ENCODE data around the gene FRMD4A.

The FRMD4A gene

DNA sequence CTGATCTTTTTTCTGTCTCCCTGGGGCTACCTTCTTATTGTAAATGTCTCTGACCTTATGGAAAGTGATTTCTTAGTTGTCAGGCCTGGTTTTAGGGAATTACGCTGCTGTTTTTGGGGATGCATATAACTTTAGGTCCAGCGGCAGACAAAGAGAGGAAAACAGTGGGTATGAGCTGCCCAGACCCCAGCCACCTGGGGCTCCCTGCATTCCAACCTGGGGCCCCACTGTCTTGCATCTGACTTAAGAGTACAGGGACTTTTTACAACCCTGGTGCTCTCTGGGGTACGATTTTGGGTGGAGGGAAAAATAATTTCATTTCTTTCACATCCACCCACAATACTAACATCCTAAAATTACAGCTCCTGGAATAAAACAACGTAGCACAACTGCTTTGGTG, 624.5 kb downstream of the FRMD4A start:
- H3K9me3 Mint-ChIP-seq = no peaks in the 10 kb centered on the region
- no peaks in the 10 kb centered on the region for H3K36me3 Mint-ChIP-seq (ENCODE audit: low read depth)
- H3K4me3 Mint-ChIP-seq = no peak overlapping the region
- H3K27me3 Mint-ChIP-seq (ENCODE audit: low read depth) = peaks cover 36% of the 10 kb centered on the region
- H3K4me1 Mint-ChIP-seq (ENCODE audit: low read depth) = peaks cover 6% of the 10 kb centered on the region
- H3K27ac Mint-ChIP-seq = no peak overlapping the region
- no peak for DNase-seq (ENCODE audit: low spot score)

- Mint-ChIP-seq H3K9me3 (no peaks in the 10 kb centered on the region), H3K4me1 (ENCODE audit: low read depth) (peaks cover 6% of the 10 kb centered on the region), H3K4me3 (no peak overlapping the region), H3K27ac (no peak overlapping the region), H3K27me3 (ENCODE audit: low read depth) (peaks cover 36% of the 10 kb centered on the region), H3K36me3 (ENCODE audit: low read depth) (no peaks in the 10 kb centered on the region)
- DNase-seq (ENCODE audit: low spot score) = no peak
Measured at GRCh38 chr10:13705526-13706174, 625.1 kb downstream of the FRMD4A start.

- Mint-ChIP-seq H3K27me3 (ENCODE audit: low read depth) (peaks cover 36% of the 10 kb centered on the region), H3K9me3 (no peaks in the 10 kb centered on the region), H3K4me1 (ENCODE audit: low read depth) (peaks cover 6% of the 10 kb centered on the region), H3K27ac (no peak overlapping the region), H3K36me3 (ENCODE audit: low read depth) (no peaks in the 10 kb centered on the region), H3K4me3 (no peak overlapping the region)
- DNase-seq (ENCODE audit: low spot score) = no peak
Measured at GRCh38 chr10:13704964-13705363, 625.8 kb downstream of the FRMD4A start.

DNA sequence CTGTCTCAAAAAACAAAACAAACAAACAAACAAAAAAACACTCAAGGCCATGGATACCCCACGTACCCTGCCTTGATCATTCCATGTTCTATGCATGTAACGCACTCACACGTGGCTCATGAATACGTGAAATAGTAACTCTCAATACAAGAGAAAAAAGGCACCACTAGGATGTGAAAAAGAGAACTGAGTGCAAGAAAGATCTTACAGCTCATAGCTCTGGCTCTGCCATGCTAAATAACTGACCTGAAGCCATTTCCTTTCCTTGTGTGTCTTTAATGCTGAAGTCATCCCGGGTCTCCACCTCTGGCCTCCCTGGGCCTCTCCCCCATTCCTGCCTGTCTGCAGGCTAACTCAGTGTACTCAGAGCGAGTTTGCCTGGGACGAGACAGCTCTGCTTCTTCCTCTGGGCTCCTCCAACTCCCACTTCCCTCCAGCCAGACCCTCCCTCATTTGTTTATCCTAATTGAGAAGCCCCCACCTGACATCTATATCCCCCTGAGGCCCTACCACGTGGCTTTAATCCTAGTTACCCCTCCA, 626.7 kb downstream of the FRMD4A start:
- Mint-ChIP-seq H3K36me3 (ENCODE audit: low read depth) (no peaks in the 10 kb centered on the region), H3K27ac (no peak overlapping the region), H3K9me3 (no peaks in the 10 kb centered on the region), H3K4me3 (no peak overlapping the region), H3K27me3 (ENCODE audit: low read depth) (peaks cover 38% of the 10 kb centered on the region), H3K4me1 (ENCODE audit: low read depth) (peaks cover 6% of the 10 kb centered on the region)
- no peak for DNase-seq (ENCODE audit: low spot score)

GRCh38 chr10:13703101-13703818, 627.5 kb downstream of the FRMD4A start:
- Mint-ChIP-seq H3K36me3 (ENCODE audit: low read depth) (no peaks in the 10 kb centered on the region), H3K27me3 (ENCODE audit: low read depth) (peaks cover 34% of the 10 kb centered on the region), H3K4me1 (ENCODE audit: low read depth) (peaks cover 6% of the 10 kb centered on the region), H3K9me3 (no peaks in the 10 kb centered on the region), H3K27ac (no peak overlapping the region), H3K4me3 (no peak overlapping the region)
- no peak for DNase-seq (ENCODE audit: low spot score)

DNA sequence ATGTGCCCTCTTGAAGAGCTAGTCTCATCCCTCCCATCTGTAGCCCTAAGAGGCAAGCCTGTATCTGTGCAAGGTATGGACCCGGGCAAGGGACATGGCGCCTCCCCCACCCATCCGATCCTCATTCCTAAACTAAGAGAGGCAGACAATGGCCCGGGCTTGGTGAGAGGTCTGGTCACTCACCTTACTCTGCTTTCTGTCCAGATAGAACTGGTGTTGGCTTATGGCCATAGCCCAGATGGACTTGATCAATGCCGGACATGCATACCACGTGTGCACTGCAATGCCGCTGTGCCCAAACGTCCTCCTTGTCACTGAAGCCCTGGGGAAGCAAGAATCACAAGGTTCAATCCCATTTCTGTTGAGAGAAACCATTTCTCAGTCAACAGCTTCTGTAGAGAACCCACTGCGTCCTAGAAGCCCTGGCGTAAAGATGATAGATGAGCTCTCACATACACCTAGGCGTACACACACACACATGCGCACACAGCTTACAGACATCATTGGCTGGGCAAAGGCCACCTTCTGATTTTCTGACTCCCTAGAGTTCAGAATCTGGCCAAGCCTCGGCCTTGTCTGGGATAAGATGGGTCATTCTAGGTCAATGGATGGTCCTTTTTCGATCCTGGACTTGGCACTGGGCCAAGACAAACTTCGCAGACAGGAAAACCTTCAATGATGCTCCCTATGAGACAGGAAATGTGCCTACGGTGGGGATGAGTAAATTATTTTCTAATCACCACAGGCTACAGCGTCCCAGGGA, 629.4 kb downstream of the FRMD4A start:
- Mint-ChIP-seq H3K4me3 (no peak overlapping the region), H3K36me3 (ENCODE audit: low read depth) (no peaks in the 10 kb centered on the region), H3K4me1 (ENCODE audit: low read depth) (no peaks in the 10 kb centered on the region), H3K27me3 (ENCODE audit: low read depth) (peaks cover 15% of the 10 kb centered on the region), H3K9me3 (no peaks in the 10 kb centered on the region), H3K27ac (no peak overlapping the region)
- DNase-seq (ENCODE audit: low spot score) = no peak

GRCh38 chr10:13700473-13701144, 630.1 kb downstream of the FRMD4A start:
- DNase-seq (ENCODE audit: low spot score) = no peak
- Mint-ChIP-seq H3K4me1 (ENCODE audit: low read depth) (no peaks in the 10 kb centered on the region), H3K36me3 (ENCODE audit: low read depth) (no peaks in the 10 kb centered on the region), H3K27ac (no peak overlapping the region), H3K9me3 (no peaks in the 10 kb centered on the region), H3K27me3 (ENCODE audit: low read depth) (peaks cover 11% of the 10 kb centered on the region), H3K4me3 (no peak overlapping the region)

DNA sequence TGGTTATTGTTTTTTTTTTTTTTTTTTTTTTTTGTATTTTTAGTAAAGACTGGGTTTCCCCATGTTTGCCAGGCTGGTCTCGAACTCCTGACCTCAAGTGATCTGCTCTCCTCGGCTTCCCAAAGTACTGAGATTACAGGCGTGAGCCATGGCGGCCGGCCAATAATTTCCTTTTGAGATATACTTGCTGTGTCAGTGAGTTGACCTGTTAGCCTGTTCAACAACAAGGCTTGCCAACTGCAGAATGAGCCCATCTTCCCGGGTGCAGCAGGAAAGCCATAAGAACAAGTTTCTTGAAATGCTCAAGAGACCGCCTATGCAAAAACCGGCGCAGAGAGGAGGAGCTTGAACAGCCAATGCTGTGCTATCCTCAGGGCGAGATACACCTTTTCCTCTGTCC, 631.5 kb downstream of the FRMD4A start:
- Mint-ChIP-seq H3K4me1 (ENCODE audit: low read depth) (no peaks in the 10 kb centered on the region), H3K27me3 (ENCODE audit: low read depth) (peaks cover 4% of the 10 kb centered on the region), H3K36me3 (ENCODE audit: low read depth) (no peaks in the 10 kb centered on the region), H3K9me3 (no peaks in the 10 kb centered on the region), H3K4me3 (no peak overlapping the region), H3K27ac (no peak overlapping the region)
- no peak for DNase-seq (ENCODE audit: low spot score)

DNA sequence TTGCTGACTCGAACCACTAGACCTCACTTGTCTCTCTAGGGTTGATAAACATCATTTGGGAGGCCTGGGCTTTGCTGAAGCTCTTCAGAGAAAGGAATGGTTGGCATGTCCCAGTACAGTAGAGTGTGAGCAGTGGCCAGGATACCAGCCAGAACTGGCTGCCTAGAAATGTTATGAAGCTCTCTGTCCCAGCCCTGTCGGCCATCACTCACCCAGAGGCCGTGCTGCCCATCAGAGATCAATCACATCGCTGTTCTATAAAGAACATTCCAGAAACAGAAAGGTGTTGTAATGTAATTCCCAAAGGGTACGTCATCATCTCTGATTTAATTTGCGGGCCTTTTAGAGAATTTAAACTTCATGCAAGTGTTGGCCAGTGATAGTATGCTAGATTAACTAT, 632.5 kb downstream of the FRMD4A start:
- H3K27me3 Mint-ChIP-seq (ENCODE audit: low read depth) = peaks cover 2% of the 10 kb centered on the region
- H3K27ac Mint-ChIP-seq = no peak overlapping the region
- no peaks in the 10 kb centered on the region for H3K36me3 Mint-ChIP-seq (ENCODE audit: low read depth)

DNA sequence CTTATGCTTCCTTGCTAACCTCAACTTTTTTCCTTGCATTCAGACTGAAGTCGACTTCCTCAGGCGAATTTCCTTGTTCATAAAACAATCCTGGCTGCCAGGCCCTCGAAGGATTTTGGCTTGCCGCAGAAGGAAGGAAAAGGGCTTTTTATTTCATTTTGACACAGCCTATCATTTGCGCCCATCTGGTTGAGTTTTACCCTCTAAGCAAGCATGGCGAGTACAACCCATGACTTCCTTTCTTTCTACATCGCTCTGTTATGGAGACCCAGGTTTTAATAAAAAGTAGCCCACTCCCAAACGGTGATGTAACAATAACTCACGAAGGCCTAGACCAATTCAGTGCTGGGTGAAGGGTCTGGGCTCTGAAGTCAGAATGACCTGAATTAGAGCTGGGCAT, 634.7 kb downstream of the FRMD4A start:
- H3K9me3 Mint-ChIP-seq = no peaks in the 10 kb centered on the region
- peaks cover 2% of the 10 kb centered on the region for H3K27me3 Mint-ChIP-seq (ENCODE audit: low read depth)
- no peak for DNase-seq (ENCODE audit: low spot score)
- no peak overlapping the region for H3K27ac Mint-ChIP-seq
- no peak overlapping the region for H3K4me3 Mint-ChIP-seq
- no peaks in the 10 kb centered on the region for H3K36me3 Mint-ChIP-seq (ENCODE audit: low read depth)
- no peaks in the 10 kb centered on the region for H3K4me1 Mint-ChIP-seq (ENCODE audit: low read depth)

More for the DNA sequence above, 632.5 kb downstream of the FRMD4A start:
- Mint-ChIP-seq H3K4me1 (ENCODE audit: low read depth) (no peaks in the 10 kb centered on the region), H3K4me3 (no peak overlapping the region), H3K9me3 (no peaks in the 10 kb centered on the region)
- DNase-seq (ENCODE audit: low spot score) = no peak

GRCh38 chr10:13695588-13695987, 635.1 kb downstream of the FRMD4A start:
- Mint-ChIP-seq H3K4me1 (ENCODE audit: low read depth) (no peaks in the 10 kb centered on the region), H3K27ac (no peak overlapping the region)

DNA sequence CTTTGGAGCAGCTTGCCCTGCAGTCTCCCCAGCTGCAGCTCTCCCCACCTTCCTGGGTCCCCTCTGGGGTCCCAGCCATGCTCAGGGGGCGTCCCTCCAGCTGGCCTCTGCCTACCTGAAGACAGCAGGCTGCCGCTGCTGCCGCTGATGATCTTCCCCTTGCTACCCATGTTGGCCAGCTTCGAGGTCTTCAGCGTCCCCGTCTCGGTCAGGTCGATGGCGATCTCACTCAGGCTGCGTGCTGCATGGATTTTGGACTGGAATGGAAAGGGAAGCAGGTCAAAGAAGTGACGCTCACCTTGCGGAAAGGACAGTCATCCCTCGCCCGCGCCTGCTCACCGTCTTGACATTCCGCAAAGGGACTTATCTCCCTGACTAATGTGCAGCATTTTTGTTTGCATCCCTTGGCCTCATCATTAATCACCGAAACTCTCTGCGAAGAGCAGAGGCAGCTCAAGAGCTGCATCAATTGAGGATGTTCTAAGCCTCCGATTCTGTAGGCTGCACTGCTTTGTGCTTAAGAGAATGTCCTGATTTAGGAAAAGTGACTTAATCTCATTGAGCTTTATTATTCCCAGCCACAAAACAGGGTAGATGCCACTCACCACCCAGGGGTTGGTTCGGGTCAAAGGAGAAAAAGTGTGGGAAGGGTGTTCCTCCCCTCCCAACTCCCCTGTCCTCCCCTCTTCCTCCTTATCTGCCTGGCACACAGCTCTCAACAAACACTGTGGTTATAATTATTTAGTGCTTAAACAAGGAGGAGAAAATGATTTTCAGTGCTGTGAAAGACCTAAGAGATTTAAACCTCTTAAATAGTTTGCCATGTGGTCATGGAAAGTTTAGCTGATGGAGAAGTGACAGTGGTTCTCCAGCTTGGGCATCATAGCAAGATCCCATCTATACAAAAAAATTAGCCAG, 636.7 kb downstream of the FRMD4A start:
- DNase-seq (ENCODE audit: low spot score) = no peak
- H3K27me3 Mint-ChIP-seq (ENCODE audit: low read depth) = no peaks in the 10 kb centered on the region
- H3K9me3 Mint-ChIP-seq = no peaks in the 10 kb centered on the region
- H3K27ac Mint-ChIP-seq = no peak overlapping the region
- H3K4me1 Mint-ChIP-seq (ENCODE audit: low read depth) = no peaks in the 10 kb centered on the region
- H3K36me3 Mint-ChIP-seq (ENCODE audit: low read depth) = no peaks in the 10 kb centered on the region
- H3K4me3 Mint-ChIP-seq = no peak overlapping the region

More at GRCh38 chr10:13695588-13695987, 635.1 kb downstream of the FRMD4A start:
- Mint-ChIP-seq H3K9me3 (no peaks in the 10 kb centered on the region), H3K4me3 (no peak overlapping the region), H3K27me3 (ENCODE audit: low read depth) (peaks cover 2% of the 10 kb centered on the region), H3K36me3 (ENCODE audit: low read depth) (no peaks in the 10 kb centered on the region)
- no peak for DNase-seq (ENCODE audit: low spot score)

- Mint-ChIP-seq H3K36me3 (ENCODE audit: low read depth) (no peaks in the 10 kb centered on the region), H3K4me1 (ENCODE audit: low read depth) (no peaks in the 10 kb centered on the region), H3K27ac (no peak overlapping the region), H3K27me3 (ENCODE audit: low read depth) (no peaks in the 10 kb centered on the region), H3K9me3 (no peaks in the 10 kb centered on the region), H3K4me3 (no peak overlapping the region)
- no peak for DNase-seq (ENCODE audit: low spot score)
Measured at GRCh38 chr10:13690281-13690825, 640.4 kb downstream of the FRMD4A start.

Data from T-helper 2 cell treated with Interferon-gamma antibody and Interleukin-4, amounts not matched to agents 5 μg/mL and 100 μg/mL, for 36 hours (primary cell).